ENCODE measurements around the gene MYH7B.

Gene MYH7B

GRCh38 chr20:34938466-34939163 is 17.1 kb upstream of the MYH7B start:
- no peak for DNase-seq (ENCODE audit: low read depth, low spot score)
- Histone ChIP-seq H3K9ac (ENCODE audit: insufficient read length) (no peak overlapping the region), H3K9me3 (ENCODE audit: low read depth, low read length) (no peaks in the 10 kb centered on the region), H3K36me3 (ENCODE audit: insufficient read depth, low read length) (peaks cover 52% of the 10 kb centered on the region; the same call in 1 of the 2 replicates), H3K27ac (no peak overlapping the region), H3K4me3 (no peak overlapping the region)
- TF ChIP-seq EZH2 (IDR thresholded peaks at IDR 0.05) (no peak), FOXP2 (optimal IDR thresholded peaks at IDR 0.05; ENCODE audit: control extremely low read depth, extremely low read length, insufficient read depth) (no peak), POLR2AphosphoS5 (IDR thresholded peaks at IDR 0.05; ENCODE audit: borderline replicate concordance, low read depth, low read length) (no peak)

GRCh38 chr20:34940081-34940481 is 15.6 kb upstream of the MYH7B start:
- no peak for DNase-seq (ENCODE audit: low read depth, low spot score)
- H3K36me3 ChIP-seq (ENCODE audit: insufficient read depth, low read length) = peaks cover 55% of the 10 kb centered on the region; the same call in 1 of the 2 replicates
- H3K9ac ChIP-seq (ENCODE audit: insufficient read length) = no peak overlapping the region
- no peak for TF ChIP-seq POLR2AphosphoS5 (IDR thresholded peaks at IDR 0.05; ENCODE audit: borderline replicate concordance, low read depth, low read length)
- TF ChIP-seq FOXP2 (optimal IDR thresholded peaks at IDR 0.05; ENCODE audit: control extremely low read depth, extremely low read length, insufficient read depth) = no peak
- no peak overlapping the region for H3K4me3 ChIP-seq
- no peak overlapping the region for H3K27ac ChIP-seq
- H3K9me3 ChIP-seq (ENCODE audit: low read depth, low read length) = no peaks in the 10 kb centered on the region

- TF ChIP-seq FOXP2 (optimal IDR thresholded peaks at IDR 0.05; ENCODE audit: control extremely low read depth, extremely low read length, insufficient read depth) (no peak), EZH2 (IDR thresholded peaks at IDR 0.05) (no peak), POLR2AphosphoS5 (IDR thresholded peaks at IDR 0.05; ENCODE audit: borderline replicate concordance, low read depth, low read length) (no peak)
- no peak for DNase-seq (ENCODE audit: low read depth, low spot score)
- H3K9ac ChIP-seq (ENCODE audit: insufficient read length) = no peak overlapping the region
- peaks cover 56% of the 10 kb centered on the region; the same call in 1 of the 2 replicates for H3K36me3 ChIP-seq (ENCODE audit: insufficient read depth, low read length)
- no peaks in the 10 kb centered on the region for H3K9me3 ChIP-seq (ENCODE audit: low read depth, low read length)
- no peak overlapping the region for H3K27ac ChIP-seq
- no peak overlapping the region for H3K4me3 ChIP-seq
Measured at GRCh38 chr20:34941226-34941625, 14.4 kb upstream of the MYH7B start.

GRCh38 chr20:34942301-34942700 is 13.4 kb upstream of the MYH7B start:
- H3K27ac ChIP-seq = no peak overlapping the region
- peaks cover 59% of the 10 kb centered on the region; the same call in 1 of the 2 replicates for H3K36me3 ChIP-seq (ENCODE audit: insufficient read depth, low read length)
- no peaks in the 10 kb centered on the region for H3K9me3 ChIP-seq (ENCODE audit: low read depth, low read length)
- H3K4me3 ChIP-seq = no peak overlapping the region
- DNase-seq (ENCODE audit: low read depth, low spot score) = no peak
- H3K9ac ChIP-seq (ENCODE audit: insufficient read length) = no peak overlapping the region
- no peak for TF ChIP-seq EZH2 (IDR thresholded peaks at IDR 0.05)
- TF ChIP-seq FOXP2 (optimal IDR thresholded peaks at IDR 0.05; ENCODE audit: control extremely low read depth, extremely low read length, insufficient read depth) = no peak

- DNase-seq (ENCODE audit: low read depth, low spot score) = no peak
- Histone ChIP-seq H3K4me3 (no peak overlapping the region), H3K9ac (ENCODE audit: insufficient read length) (no peak overlapping the region), H3K27ac (no peak overlapping the region), H3K9me3 (ENCODE audit: low read depth, low read length) (no peaks in the 10 kb centered on the region), H3K36me3 (ENCODE audit: insufficient read depth, low read length) (peaks cover 58% of the 10 kb centered on the region; the same call in 1 of the 2 replicates)
- TF ChIP-seq FOXP2 (optimal IDR thresholded peaks at IDR 0.05; ENCODE audit: control extremely low read depth, extremely low read length, insufficient read depth) = no peak
- TF ChIP-seq EZH2 (IDR thresholded peaks at IDR 0.05) = no peak
- no peak for TF ChIP-seq POLR2AphosphoS5 (IDR thresholded peaks at IDR 0.05; ENCODE audit: borderline replicate concordance, low read depth, low read length)
Measured at GRCh38 chr20:34943808-34944567, 11.7 kb upstream of the MYH7B start.

GRCh38 chr20:34945315-34946077 is 10.2 kb upstream of the MYH7B start:
- Histone ChIP-seq H3K4me3 (no peak overlapping the region), H3K9me3 (ENCODE audit: low read depth, low read length) (no peaks in the 10 kb centered on the region), H3K36me3 (ENCODE audit: insufficient read depth, low read length) (peaks cover 63% of the 10 kb centered on the region), H3K27ac (no peak overlapping the region), H3K9ac (ENCODE audit: insufficient read length) (no peak overlapping the region)
- no peak for DNase-seq (ENCODE audit: low read depth, low spot score)
- TF ChIP-seq EZH2 (IDR thresholded peaks at IDR 0.05) (no peak), FOXP2 (optimal IDR thresholded peaks at IDR 0.05; ENCODE audit: control extremely low read depth, extremely low read length, insufficient read depth) (no peak), POLR2AphosphoS5 (IDR thresholded peaks at IDR 0.05; ENCODE audit: borderline replicate concordance, low read depth, low read length) (no peak)

- Histone ChIP-seq H3K9ac (ENCODE audit: insufficient read length) (no peak overlapping the region), H3K4me3 (no peak overlapping the region), H3K27ac (no peak overlapping the region), H3K36me3 (ENCODE audit: insufficient read depth, low read length) (peaks cover 61% of the 10 kb centered on the region), H3K9me3 (ENCODE audit: low read depth, low read length) (no peaks in the 10 kb centered on the region)
- no peak for DNase-seq (ENCODE audit: low read depth, low spot score)
- TF ChIP-seq FOXP2 (optimal IDR thresholded peaks at IDR 0.05; ENCODE audit: control extremely low read depth, extremely low read length, insufficient read depth) (no peak), EZH2 (IDR thresholded peaks at IDR 0.05) (no peak), POLR2AphosphoS5 (IDR thresholded peaks at IDR 0.05; ENCODE audit: borderline replicate concordance, low read depth, low read length) (no peak)
Measured at GRCh38 chr20:34946661-34947060, 9.0 kb upstream of the MYH7B start.

GRCh38 chr20:34947336-34947735 is 8.3 kb upstream of the MYH7B start:
- H3K27ac ChIP-seq = no peak overlapping the region
- DNase-seq (ENCODE audit: low read depth, low spot score) = no peak
- TF ChIP-seq POLR2AphosphoS5 (IDR thresholded peaks at IDR 0.05; ENCODE audit: borderline replicate concordance, low read depth, low read length) = no peak
- no peak for TF ChIP-seq FOXP2 (optimal IDR thresholded peaks at IDR 0.05; ENCODE audit: control extremely low read depth, extremely low read length, insufficient read depth)
- TF ChIP-seq EZH2 (IDR thresholded peaks at IDR 0.05) = no peak
- H3K9ac ChIP-seq (ENCODE audit: insufficient read length) = no peak overlapping the region
- H3K36me3 ChIP-seq (ENCODE audit: insufficient read depth, low read length) = peaks cover 55% of the 10 kb centered on the region
- H3K4me3 ChIP-seq = no peak overlapping the region
- H3K9me3 ChIP-seq (ENCODE audit: low read depth, low read length) = no peaks in the 10 kb centered on the region
